VCaP (cell line): ENCODE data around the gene CD74.

Source experiments
- H3K27ac ChIP-seq: fragments of 450-650 bp; 2 replicates; pipeline ENCODE4 v1.5.1; 2017
- CTCF ChIP-seq: fragments of 450-650 bp; conservative IDR thresholded peaks from 2 replicates; pipeline ENCODE4 v1.5.1; 2017; ENCODE audit warnings: mild to moderate bottlenecking, moderate library complexity

Gene CD74

DNA sequence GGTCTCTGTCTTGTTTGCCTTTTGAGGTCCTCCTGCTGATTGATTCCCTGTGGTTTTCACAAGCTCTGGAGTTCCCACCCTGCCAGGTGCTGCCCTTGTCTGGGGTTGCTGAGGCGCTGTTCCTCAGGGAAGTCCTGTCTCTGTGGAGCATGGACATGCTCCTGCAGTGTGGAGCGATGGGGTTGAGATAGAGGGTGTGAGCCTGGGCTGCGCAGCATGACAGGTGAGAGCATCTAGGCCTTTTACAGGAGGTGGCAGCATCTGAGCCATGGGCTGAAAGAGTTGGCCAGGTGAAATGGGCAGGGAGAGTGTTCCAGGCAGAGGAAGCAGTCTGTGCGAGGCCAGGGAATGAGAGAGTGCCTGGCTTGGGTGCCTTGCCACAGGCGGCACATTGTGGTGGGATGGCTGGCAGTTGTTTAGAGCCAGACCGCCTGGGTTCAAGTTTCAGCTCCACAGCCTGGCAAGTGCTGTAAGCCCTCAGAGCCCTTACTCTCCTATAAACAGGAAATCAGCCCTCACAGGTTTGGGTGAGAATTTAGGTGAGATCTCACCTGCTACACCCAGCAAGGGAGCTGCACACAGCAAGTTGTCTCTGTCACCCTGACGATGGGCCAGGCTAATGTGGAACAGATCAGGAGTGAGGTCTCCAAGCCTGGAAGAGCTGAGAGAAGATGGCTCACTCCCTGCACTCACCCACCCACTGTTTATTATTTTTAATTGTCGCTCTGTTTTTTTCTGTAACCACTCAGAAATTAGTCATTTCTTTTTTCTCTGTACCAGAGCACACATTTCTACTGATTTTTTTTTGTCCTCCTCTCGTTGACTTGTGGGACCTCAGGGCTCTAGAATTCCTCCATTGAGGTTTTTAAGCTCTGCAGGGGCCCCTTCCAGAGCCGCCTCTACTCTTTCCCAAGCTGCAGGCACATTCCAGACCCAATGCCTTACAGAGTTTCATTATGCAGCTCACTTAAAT, 35.6 kb downstream of the CD74 start:
- TF ChIP-seq CTCF: no peak

DNA sequence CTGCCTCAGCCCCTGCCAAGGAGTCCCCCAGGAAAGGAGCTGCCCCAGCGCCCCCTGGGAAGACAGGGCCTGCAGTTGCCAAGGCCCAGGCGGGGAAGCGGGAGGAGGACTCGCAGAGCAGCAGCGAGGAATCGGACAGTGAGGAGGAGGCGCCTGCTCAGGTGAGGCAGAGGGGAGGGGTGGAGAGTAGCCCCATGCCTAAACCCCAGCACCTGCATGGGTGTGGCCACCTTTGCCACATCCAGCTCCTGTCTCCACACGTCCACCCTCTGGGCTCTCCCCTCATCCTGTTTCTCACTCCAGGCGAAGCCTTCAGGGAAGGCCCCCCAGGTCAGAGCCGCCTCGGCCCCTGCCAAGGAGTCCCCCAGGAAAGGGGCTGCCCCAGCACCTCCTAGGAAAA, 38.1 kb downstream of the CD74 start:
- no peak overlapping the region for H3K27ac ChIP-seq
- no peak for TF ChIP-seq CTCF

More for the DNA sequence above, 35.6 kb downstream of the CD74 start:
- H3K27ac ChIP-seq: no peak overlapping the region

DNA sequence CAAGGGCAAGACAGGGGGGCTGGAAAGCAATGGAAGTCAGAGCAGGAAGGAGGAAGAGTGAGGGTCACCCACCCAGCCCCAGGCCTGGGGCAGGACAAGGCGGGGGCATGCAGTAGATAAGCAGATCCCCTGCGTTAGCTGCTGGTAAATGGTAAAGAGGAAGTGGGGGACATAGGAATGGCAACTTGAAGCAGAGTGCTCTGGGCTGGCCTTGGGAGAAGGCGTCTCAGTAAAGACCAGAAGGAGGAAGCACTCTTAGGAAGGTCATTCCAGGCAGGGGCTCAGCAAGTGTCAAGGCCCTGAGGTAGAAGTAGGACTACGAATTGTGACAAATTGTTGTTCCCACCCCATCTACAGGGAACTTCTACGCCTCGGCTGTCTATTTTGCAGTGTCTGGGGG, 40.1 kb downstream of the CD74 start:
- H3K27ac ChIP-seq: no peak overlapping the region
- no peak for TF ChIP-seq CTCF

DNA sequence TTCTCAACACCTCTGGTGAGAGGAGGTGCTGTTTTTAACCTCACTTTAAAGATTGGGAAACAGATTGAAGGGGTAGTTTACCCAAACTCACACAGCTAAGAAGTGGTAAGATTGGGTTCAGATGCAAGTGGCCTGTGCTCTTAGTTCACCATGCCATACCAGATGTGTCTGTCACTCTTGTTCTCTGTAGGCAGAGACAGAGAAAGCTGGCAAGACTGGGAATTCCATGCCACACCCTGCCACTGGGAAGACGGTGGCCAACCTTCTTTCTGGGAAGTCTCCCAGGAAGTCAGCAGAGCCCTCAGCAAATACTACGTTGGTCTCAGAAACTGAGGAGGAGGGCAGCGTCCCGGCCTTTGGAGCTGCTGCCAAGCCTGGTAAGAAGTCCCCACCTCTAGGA, 44.2 kb downstream of the CD74 start:
- no peak for TF ChIP-seq CTCF
- no peak overlapping the region for H3K27ac ChIP-seq

- TF ChIP-seq CTCF: no peak
- H3K27ac ChIP-seq: no peak overlapping the region
Observed at GRCh38 chr5:150364004-150364403, 48.7 kb downstream of the CD74 start.

DNA sequence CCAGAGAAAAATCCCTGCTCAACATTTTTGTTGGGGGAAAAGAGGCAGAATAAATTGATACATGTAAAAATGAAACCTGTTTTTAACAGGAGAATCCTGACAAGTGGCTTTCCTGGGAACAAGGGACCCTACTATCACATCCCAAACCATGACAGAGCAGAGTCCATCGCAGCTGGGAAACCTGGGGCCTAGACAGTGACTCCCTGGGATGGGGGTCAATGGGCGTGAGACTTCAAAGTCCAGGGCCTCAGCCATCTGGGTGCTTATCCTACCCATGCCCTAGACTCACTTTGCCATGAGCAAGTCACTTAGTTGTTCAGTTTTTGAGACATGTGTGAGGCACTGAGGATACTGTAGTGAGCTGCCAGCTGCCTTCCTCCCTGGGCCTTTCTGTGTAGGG, 49.5 kb downstream of the CD74 start:
- no peak overlapping the region for H3K27ac ChIP-seq
- no peak for TF ChIP-seq CTCF

GRCh38 chr5:150361301-150361700, 51.4 kb downstream of the CD74 start:
- no peak for TF ChIP-seq CTCF
- H3K27ac ChIP-seq: no peak overlapping the region
